GM04504 (cell line): ENCODE data around the gene METTL24.
"Not testable (repeated sequence)": the region's sequence is repeated elsewhere in the genome, so short reads cannot be mapped to it uniquely, and the experiment has no call there.

ENCODE experiments used
- DNase-seq: peaks from one replicate; pipeline ENCODE4 v3.0.0-alpha.2; 2012; ENCODE audit warnings: low read depth

METTL24 gene

GRCh38 chr6:110360676-110361075 is 2.5 kb upstream of the METTL24 start:
- DNase-seq, result no peak

DNA sequence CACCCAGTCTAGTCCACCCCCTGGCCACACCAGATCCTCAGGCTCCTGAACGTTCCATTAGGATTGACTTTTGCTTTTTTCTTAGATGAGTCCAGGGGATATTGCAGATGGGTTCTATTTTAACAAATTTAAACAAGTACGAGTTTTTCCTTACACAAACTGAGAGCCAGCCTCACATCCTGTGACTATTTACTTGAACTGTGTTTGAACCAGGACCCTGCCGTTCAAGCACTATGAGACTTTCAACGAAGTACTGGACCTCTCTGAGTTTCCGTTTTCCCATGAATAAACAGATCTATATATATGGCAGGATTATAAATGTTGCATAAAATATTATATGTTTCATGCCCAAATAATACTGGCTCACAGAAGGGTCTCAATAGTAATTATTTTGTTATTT is 1.4 kb upstream of the METTL24 start:
- DNase-seq, result no peak

GRCh38 chr6:110358553-110359160 is 508 bp upstream of the METTL24 start:
- no peak for DNase-seq

DNA sequence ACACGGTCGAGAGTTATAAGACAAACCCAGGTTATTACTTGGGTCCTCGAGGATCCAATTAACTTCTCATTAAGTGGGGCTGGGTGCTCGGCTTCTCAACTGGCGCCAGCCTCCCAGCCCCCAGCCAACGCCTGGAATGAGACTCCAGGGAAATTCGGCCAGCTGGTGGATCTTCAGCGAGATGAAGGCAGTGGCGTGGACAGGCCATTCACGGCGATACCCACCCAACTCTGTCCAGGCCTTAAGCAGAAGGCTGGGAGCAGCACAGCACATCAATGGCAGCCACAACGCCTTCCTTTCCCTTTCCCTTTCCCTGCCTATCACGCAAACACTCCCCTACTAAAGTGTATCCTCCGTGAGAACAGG is 868 bp downstream of the METTL24 start:
- no peak for DNase-seq

- DNase-seq, result no peak
Observed at GRCh38 chr6:110356778-110357177, 1.4 kb downstream of the METTL24 start.

DNA sequence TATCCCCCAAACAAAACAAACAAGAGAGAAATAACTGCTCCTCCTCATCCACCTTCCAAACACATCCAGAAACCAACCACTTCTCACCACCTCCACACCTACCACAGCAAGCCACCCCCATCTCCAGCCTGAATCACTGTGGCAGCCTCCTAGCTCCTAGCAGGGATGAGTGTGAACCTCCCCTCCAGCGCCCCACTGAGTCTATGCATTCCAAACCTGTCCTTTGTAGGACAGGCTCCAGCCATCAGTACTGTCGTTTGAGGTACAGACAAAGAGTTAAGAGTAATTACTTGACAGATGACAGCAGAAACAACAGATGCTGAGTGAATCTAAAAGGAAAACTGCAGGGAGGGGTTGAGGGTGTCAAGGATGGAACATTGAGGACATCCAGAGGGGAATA is 2.4 kb downstream of the METTL24 start:
- no peak for DNase-seq

DNA sequence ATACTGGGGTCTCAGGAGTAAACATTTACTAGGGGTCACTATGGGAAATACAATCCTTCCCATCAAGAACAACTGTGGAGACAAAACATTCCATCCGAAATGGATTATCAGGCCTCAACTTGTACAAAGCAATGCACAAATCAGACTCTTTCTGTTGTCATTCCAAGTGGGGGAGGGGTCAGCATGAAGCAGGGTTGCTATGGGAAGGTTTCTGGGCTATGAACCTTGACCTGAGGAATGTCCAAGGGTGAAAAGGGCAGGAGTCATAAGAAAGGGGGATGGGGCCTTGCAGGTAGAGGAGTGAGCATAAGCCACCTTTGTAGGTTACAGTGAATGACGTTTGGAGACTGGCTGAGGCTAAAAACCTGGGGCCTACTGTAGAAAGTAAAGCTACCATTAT is 3.1 kb downstream of the METTL24 start:
- no peak for DNase-seq

GRCh38 chr6:110354153-110354552 is 4.0 kb downstream of the METTL24 start:
- DNase-seq, result no peak

DNA sequence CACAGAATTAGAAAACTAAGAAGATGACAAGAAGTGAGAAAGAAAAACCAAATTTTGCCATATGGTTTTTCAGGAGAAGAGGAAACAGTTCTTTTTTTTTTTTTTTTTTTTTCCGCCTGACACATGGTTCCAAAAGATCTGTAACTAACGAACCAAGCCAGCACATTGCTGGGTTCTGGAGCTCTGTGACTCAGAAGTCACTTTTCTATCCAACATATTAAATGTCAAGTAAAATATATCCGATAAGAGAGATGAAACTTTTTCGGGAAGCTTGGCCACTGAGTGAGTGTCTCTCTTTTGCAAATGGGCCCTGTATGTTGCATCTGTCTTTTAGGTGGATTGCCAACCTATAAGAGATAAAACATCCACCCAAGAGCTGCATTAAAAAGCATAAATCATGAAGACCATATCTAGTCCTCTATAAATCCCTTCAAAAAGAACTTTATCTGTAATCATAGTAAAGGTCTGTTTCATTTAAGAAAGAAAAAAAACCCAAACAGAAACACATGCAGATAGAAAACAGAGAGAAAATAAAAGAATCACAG is 4.6 kb downstream of the METTL24 start:
- no peak for DNase-seq

DNA sequence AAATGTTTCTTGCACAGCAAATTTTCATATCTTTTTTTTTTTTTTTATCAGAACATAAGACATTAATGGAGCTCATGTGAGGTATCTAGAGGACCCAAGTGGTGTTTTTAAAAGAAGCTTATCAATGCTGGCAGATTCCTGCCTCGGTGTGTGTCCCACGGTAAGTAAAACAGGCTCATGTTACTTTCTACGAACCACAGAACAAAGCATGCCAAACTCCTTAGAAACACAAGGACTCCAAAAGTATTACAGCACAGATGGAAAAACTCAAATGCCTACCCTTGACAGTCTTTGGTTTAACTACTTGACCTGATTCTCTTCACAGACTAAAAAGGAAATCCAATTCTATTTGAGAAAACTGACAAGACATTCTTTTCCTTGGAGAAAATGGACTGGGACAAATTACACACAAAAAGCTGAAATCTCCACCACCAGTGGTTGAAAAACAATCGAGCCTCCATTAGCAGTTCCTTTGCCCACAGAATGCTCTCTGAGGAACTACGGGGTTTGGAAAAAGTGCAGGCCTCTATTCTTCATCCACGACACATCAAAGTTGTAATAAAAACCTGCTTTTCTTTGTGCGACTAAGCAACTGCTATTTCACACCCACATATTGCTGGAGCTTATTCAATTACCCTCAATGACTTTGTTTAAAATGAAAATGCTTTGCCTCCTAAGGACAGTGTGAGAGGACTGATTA is 5.4 kb downstream of the METTL24 start:
- DNase-seq, result no peak

DNA sequence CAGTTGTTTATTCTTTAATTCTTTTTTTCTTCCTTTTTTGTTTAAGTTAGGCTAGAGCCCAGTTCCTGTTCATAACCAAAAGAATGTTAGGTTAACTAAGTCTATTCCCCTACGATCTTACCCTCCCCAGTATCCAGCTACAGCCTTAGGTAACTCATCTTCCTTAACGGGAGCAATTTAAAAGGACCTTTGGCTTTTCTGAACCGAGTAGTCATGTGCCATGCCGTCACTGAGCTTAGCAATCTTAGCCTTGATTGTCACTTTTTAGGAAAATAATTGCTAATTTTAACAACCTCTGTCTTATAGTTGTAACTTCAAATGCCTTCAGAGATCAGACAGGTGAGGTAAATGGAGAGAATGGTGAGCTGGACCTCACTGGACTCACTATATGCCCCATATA is 6.2 kb downstream of the METTL24 start:
- DNase-seq, result no peak

GRCh38 chr6:110351546-110351945 is 6.6 kb downstream of the METTL24 start:
- DNase-seq, result no peak

DNA sequence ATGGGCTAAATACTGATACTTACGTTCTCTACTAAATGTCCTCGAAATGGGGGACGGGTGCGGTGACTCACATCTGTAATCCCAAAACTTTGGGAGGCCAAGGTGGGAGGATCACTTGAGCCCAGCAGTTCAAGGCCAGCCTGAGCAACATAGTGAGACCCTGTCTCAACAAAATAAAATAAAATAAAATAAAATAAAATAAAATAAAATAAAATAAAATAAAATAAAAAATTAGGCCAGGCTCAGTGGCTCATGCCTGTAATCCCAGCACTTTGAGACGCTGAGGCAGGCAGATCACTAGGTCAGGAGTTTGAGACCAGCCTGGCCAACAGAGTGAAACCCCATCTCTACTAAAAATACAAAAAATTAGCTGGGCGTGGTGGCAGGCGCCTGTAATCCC is 7.6 kb downstream of the METTL24 start:
- not testable (repeated sequence) for DNase-seq

GRCh38 chr6:110348961-110349690 is 9.0 kb downstream of the METTL24 start:
- DNase-seq, result no peak

DNA sequence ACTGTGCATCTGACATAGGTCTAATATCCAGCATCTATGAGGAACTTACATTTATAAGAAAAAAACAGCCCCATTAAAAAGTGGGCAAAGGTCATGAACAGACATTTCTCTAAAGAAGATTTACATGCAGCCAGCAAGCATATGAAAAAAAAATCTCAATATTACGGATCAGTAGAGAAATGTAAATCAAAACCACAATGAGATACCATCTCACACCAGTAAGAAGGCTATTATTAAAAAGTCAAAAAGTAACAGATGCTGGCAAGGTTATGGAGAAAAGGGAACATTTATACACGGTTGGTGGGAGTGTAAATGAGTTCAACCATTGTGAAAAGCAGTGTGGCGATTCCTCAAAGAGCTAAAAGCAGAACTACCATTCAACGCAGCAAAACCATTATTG is 13.1 kb downstream of the METTL24 start:
- no peak for DNase-seq

DNA sequence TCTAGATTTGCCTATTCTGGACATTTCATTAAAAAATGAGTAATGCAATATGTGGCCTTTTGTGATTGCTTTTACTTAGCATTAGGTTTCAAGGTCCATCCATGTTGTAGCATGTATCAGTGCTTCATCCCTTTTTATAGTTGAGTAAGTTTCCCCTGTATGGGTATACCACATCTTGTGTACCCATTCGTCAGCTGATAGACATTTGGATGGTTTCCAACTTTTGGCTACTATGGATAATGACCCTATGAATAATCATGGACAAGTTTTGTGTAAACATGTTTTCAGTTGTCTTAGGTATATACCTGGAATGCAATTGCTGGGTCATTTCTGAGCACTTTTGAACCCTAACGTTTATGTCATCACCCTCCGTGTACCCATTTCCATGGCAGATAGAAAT is 15.4 kb downstream of the METTL24 start:
- DNase-seq, result no peak

DNA sequence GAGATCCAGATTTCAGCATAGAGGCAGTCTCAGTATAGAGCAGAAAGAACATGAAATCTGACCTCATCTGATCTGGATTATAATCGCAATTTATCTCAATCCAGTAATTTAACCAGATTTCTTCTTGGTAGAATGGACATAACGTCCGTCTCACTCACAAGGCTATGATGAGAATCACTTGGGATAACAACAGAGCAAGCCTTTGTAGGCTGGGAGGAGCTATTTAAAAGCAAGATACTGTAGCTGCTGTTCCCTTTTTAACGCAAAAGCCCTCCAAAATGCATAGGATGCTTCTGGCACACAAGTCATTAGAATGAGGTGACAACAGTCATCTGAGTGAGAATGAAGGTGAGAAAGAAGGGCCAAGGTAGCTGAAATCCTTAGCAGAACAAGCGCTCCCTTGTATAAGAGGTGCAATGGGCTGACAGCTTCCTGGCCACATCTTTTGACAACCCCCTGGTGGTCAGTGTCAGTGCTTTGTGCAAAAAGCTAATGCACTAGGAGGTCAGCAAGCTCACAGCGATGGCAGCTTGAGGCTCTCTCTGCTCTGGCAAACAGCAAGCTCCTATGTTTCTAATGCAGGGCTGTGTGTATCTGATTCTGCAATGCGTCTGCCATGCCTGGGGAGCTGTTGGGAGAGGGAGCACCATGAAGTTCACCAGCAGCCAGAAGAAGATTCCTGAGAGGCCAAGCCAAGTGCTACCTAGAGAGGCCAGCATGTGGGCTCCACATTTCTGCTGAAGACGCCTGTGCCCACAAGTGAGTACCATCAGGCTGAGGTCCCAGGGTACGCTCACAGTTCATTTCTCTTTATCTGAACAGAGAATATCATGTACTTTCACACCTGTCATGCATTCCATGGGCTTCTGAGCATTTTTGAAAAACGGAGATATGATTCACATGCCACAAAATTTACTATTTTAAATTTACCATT is 16.2 kb downstream of the METTL24 start:
- DNase-seq, result no peak

GRCh38 chr6:110341067-110341466 is 17.1 kb downstream of the METTL24 start:
- no peak for DNase-seq

DNA sequence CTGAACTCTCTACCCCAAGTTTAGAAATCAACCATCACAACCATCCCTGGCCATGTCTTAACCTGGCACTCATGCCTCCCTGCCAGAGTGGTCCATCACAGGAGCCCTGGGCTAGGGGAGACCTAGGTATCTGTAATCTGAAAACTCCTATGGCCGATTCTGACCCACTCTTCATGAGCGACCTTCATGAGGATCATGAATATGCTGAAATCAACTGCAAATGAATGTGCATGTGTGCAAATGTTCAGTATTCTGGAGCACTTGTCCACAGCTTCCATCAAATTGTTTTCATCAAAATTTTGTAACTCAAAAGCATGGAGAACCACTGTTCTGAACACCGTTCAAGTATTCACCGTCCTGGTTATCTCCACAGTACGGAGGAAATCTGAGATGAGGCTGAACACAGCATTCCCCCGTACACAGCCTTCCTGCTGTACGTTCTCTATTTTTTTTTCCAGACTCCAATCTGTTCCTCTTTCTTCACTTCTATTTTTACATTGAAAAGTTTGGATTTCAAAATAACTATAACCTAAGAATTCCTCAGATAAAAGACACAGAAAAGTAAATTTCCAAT is 17.7 kb downstream of the METTL24 start:
- no peak for DNase-seq

GRCh38 chr6:110338820-110339470 is 19.2 kb downstream of the METTL24 start:
- no peak for DNase-seq

DNA sequence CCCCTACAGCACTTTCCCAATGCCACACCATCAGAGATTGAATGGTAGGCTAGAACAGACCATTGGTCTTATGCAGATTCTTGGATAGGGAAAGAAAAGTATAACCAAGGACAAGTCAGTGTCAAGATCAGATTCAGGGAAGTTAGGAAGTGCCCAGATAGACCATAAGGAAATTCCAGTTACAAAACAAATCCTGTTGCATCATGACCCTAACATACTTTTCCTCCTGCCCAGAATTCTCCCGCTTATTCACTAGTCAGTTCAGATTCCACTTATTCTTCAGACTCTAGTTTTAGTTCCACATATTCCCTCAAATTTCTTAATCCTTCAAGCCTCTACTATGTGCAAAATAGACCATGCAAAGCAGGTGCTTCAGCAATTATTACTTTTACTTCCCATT is 20.7 kb downstream of the METTL24 start:
- DNase-seq, result no peak
